Suppressor macrophage (primary cell): Measurements from ENCODE around the gene OMA1.
"Not testable (repeated sequence)": the region's sequence is repeated elsewhere in the genome, so short reads cannot be mapped to it uniquely, and the experiment has no call there.

Experiments
- DNase-seq, 4 experiments: peaks; one replicate each; pipeline ENCODE4 v3.0.0-alpha.2; 2020 to 2022

OMA1 gene

DNA sequence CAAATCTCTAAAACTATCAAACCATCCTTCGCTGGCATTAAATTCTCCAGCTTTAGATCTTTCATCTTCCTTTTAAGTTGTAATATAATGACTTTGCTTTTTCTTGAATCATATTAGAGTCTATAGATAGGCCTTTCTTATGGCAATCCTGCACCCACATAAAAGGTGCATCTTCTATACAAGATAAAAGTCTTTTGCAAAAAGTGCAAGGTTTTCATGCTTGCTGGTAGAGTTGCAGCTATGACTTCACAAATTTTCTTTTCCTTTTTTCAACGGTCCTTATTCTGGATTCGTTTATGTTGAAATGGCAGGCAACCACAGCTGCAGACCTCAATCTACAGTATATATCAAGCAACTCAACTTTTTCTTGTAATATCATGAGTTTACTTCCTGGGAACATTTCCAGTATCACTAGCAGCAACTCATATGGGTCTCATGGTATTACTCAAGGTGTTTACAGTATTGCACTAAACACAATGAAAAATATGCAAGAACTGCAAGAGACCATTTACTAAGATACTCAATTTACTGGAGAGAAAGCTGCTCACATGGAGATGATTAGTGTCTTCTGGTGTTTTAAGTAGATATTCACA is 22.1 kb downstream of the OMA1 start:
- DNase-seq, result peak in 1 of 4 experiments; percentile 14

DNA sequence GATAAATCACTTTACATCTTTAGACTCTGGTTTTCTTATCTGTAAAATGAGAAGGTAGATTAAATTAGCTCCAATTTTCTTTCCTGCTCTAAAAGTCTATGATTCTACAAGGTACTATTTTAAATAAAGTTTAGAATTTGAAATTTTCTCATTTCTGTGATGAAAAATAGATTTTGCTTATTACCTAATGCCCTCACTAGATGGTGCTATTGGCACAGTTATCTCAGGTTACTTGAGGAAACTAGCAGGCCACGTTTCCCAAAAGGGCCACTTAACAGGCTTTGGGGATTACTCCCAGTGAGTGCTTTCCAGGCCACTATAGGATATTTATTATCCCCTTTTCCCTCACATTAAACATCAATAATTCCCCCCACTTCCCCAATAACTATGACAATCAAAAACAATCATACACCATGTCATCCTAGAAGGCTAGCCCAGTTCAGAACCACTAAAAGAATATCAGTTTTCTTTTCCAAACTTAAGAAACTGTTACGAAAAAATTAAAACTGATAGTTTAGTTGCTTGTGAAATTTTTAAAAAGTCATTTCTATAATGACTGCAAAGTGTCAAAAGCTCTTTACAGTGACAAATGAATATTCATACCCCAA is 30.6 kb downstream of the OMA1 start:
- DNase-seq, result peak; percentile 65 to 88 (median 77)

DNA sequence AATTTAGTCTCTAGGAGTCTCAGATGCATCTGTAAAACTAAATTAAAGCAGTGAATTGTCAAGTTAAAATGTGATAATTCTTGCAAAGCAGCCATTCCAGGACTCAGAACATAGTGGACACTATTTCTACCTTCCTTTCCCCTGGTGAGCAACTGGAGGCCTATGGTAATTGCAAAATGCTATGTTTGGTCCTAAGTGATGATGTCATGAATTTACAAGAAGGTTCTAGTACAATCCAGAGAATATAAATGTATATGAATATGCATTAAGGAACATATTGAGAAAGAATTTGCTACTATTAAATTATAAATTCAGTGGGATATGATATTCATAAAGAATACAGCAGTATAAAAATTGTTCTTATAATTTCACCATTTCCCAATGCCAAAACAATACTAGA is 32.6 kb downstream of the OMA1 start:
- DNase-seq, result no peak

DNA sequence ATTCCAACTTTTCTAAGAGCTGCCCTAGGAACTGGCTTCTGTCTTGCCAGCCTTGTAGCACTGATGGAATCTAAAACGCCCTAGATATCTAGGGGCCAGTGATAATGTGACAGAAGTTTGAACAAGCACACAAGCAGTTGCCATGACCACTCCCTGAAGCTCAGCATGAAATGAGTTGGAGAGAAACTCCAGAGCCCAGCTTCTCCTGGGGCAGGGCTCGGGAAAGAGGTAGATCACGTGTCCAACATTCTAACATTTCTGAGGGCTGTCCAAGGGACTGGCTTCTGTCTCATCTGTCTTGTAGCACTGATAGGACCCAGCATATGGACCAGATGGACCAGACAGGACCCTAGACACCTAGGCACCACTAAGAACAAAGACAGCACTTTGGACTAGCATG is 37.9 kb downstream of the OMA1 start:
- DNase-seq, result no peak

DNA sequence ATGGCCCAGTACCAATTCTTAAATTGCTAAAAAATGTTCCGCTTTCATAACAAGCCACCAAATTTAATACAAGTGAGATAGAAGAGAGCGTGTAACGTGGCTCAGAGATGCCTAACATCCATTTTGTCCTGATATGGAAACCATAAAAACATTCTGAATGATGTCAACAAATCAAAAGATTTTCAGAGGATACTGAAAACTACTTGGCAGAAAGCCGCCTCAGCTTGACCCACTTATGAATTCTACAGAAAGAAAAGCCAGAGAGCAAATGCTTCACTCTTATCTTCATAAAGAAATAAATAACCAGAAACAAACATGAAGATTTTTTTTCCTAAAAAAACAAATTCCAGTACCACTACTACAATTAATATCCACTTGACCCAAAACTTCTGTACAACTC is 41.2 kb downstream of the OMA1 start:
- no peak for DNase-seq

DNA sequence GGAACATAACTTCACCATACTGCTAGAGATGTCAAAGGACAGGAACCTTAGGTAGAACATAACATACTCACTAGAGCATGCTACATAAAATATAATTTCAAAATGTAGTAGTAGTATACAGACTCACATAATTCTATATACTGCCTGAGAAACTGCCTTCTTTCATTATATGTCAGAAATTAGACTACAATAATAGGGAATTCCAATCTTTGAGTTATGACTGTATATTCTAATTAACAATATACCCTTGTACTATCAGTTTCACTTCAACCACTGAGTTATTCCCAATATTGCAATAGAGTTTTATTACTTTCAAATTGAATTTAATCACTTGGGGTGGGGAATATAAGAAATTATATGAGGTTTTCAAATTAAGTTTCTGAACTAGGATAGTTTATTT is 44.0 kb downstream of the OMA1 start:
- no peak for DNase-seq

DNA sequence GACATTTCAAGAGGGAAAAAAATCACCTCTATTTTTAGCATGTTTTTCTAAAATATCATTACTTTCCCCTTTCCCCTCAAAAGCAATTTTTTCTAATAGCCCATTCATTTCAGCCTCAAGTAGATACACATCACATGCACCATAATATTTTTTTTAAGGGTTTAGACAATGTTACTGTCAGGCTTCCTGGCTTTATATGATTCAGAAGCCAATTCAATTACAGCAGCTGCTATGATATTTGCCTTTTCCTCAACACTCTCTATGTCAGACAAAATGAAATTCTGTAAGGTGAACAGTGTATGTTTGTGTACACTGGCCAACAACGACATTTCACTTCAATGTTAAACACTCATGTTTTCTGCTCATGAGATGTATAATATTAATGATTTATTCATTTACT is 46.5 kb downstream of the OMA1 start:
- DNase-seq, result no peak

DNA sequence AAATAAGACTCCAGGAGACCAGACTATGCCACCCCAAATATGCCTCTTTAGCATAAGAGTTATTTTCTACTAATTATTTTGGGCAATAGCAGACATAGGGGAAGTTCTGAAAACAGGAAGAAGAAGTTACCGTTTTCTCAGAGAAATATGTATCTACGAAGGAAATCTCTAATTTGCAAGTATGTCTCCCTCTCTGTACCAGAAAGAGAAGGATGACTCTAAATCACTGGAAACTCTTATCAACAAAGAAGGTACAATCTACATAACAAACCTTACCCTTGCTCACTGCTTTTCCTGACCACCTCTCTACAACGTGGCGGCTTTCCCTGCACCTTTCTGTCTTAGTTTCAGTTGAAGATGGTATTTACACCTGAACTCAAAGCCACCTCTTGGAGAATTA is 49.0 kb downstream of the OMA1 start:
- DNase-seq, result peak in 2 of 4 experiments; percentile 48 to 49

DNA sequence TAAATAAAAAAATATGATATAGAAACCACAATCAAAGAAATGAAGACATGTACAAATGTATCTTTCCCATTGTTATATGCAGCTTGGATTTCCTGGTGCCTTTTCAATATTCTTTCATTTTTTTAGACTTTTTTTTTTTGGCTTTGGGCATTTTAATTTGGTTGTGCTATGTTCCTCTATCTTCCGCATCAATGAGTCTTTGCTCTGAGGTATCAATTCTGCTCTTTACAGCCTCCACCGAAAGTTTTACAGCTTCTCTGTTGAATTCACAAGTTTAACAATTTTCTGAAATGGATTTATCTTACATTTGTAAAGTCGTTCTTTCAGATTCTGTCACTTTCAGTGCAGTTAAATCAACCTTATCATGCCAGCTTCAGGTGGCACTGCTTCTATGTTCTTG is 50.5 kb downstream of the OMA1 start:
- no peak for DNase-seq

DNA sequence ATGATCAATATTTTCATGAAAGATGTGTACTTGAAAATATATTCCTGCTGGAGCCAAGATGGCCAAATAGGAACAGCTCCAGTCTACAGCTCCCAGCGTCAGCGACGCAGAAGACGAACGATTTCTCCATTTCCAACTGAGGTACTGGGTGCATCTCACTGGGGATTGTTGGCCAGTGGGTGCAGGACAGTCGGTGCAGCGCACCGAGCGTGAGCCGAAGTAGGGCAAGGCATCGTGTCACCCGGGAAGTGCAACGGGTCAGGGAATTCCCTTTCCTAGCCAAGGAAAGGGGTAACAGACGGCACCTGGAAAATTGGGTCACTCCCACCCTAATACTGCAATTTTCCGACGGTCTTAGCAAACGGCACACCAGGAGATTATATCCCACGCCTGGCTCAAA is 57.6 kb downstream of the OMA1 start:
- DNase-seq, result not testable (repeated sequence)

DNA sequence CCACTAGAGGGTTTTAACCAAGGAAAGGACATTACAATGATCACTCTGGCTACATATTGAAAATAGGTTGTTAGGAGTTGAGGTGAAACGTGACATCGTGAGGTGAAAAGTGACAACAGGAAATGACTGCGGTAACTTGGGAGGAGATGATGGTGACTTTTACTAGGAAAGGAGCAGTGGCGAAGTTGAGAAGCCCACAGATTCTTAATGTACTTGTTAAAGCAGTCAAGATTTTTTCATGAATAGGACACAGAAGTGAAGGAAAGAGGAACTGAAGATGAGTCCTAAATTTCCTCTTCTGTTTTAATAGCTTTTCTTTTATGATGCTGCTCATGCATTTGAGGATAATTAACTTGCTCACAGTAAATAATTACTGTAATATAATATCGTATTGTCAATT is 59.5 kb downstream of the OMA1 start:
- DNase-seq, result peak in 1 of 4 experiments; percentile 15

DNA sequence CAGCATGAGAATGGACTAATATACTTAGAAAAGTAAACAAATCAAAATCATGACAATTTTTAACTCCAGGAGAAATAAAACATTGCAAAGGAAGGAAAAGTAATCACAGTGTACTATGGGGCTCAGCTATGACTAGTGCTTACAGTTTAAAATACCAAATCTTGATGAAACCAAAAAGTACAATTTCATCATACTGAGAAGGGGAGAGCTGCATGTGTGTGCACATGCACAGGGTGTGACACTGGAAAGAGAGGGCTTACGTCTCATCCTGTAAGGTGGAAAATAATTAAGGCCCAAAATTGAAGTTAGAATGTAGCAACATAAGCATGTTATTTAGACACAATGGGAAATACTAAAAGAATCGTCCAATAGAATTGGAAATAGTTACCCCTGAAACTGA is 64.6 kb downstream of the OMA1 start:
- no peak for DNase-seq

DNA sequence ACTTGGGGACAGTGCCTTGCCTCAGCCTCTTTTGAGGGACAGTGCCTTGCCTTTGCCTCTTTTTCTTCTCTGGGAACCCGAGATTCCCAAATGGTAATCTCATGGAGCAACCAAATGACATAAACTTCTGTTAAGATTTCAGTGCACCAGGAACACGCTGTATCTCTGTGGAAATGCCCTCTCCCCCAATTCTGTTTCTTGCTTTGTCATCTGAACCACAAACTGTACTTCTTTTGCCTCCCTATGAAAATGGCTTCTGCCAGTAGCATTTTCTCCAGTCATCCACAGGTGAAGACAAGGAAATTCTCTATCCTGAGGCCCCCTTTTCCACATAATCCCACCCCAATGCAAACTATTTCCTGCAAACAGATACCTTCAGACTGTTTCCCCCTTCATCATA is 66.3 kb downstream of the OMA1 start:
- no peak for DNase-seq

DNA sequence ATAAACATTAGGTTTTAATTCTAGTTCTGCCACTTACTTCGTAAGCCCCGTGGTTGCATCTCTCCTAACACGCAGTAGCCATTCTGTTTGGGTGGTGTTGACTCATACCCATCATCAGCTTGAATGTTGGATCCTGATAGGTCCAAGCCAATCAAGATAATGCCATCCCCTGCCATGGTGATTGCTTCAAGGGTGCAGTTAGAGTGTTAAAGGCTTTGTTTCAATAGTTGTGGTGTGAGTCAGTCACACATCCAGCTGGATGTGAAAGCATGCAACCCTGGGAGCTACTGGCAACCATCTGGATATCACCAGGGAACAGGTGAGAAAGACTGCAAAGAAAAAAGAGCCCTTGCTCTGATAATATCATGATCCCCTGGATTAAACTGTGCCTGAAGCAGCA is 69.1 kb downstream of the OMA1 start:
- DNase-seq, result no peak

DNA sequence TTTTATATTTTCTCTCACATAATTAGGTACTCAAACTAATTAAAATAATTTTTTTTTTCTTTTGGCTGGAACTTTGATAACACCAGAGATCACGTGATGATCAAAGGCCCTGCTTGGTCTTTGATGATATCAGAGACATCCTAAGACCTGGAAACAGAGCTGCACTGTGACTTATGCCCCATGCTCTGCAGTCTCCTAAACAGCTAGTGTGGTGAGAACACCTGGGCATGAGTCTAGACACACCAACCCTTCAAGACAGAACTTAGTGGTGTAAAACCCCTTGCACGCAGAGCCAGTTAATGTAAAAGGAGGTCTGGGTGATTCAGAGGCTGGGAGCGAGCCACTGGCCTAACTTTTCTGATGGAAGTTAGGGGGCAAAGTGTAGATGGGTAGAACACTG is 70.3 kb downstream of the OMA1 start:
- no peak for DNase-seq

DNA sequence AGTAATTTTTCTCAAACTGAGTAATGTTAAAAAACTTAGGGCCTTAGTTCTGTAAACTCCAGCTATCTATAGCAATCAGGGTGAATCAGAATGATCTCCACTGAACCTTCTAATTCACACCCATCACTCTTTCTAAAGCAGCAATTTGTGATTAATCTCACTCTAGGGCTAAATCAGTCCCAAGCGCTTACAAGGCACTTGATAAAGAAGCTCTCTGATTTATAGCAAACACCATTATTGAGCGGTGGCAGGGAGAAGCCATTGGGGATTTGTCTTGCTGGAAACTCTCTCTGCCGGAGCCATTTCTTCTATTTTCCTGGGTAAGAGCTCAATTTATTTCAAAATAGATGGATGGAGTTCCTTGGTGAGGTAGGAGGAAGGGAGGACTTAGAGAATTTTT is 77.0 kb downstream of the OMA1 start:
- no peak for DNase-seq

DNA sequence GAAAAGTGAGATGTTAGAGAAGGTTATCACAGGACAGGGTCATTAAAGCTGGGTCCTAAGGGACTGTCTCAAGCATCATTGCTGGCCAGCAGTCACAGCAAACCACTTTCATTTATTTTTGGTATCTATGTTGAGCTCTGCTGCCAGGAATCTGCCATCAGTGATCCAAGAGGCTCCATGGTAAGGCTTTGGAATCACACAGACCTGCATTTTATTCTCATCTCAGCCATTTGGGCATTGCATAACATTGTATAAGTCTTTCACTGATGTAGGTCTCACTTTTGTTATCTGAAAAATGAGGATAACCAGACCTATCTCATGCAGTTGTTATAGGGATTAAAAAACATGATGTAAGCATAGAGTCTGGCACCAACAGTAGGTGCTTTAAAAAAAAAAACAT is 77.5 kb downstream of the OMA1 start:
- no peak for DNase-seq

DNA sequence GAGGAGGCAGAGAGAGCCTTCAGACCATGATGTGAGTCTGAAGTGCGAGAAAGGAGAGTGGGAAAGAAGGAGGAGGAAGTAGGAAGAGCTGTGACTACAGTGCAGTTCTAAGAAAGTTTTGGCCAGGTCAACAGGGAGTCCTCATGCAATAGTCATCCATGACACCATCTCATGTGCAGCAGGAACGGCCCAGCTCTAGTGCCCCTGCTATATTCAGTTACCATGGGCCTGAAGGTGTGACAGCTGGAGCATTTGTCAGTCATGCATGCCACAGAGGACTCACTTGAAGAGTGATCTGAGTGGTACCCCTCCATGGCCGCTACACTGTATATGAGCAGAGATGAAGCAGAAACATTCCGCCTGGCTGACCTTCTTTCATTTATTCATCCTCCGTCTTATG is 77.9 kb downstream of the OMA1 start:
- no peak for DNase-seq

DNA sequence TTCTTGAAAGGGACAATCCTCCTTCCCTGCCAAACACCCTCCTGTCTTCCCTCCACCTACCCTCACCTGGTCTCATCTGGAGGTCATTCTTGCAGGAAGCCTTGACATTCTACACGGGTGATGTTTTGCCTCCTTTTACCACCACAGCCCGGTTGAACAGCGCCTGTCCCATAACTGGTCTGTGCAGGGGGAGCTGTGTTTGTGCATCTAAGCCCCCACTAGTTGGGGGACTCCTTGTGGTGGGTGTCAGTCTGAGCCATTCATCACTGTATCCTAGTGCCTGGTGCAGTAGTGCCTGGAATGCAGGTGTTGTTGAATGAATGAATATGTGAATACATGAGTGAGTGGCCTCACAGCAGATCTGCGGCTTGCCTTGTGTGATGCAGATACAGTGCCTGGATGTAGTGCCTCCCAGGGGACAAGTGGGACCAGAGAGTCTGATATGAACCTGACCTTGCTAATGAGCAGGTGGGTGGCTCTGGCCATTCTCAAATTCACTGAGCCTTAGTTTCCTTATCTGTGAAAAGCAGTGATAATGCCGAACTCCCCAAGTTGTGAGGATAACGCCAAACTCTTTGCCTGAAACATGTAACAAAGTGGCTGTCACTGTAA is 79.8 kb downstream of the OMA1 start:
- no peak for DNase-seq

DNA sequence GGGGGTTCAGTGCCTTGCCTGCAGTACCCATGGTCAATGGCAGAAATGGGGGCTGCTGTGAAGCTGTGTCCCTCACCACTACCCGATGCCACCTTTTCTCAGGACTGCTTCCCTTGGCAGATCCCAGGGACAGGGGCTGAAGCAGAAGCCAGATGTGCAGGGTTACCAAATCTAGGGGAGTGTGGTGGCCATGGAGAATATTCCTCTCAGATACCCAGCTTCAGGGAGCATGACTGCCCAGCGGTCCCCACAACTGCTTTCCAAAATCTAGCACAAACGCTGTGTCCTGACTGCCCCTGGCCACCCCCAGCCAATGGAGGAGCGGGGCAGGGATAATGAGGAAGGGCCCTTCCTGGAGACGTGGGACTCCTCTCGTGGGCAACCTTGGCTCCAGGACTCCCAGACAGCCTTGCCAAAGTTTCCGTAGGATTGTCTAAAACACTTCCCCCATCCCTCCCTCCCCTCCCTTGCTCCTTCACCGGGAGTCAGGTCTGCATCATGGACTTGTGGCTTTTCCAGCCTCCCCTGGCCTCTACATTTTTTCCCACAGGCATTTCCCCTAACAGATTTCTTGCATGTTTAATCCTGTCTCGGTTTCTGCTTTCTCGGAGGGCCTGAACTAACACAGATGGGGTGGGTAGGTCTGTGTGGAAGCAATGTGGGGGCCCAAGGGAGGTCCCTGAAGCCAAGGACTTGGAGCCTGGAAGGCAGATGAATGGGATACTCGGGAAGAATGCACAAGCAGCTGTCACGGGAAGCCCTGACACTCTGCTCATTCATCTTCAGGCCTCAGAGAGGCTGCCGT is 80.5 kb downstream of the OMA1 start:
- no peak for DNase-seq

DNA sequence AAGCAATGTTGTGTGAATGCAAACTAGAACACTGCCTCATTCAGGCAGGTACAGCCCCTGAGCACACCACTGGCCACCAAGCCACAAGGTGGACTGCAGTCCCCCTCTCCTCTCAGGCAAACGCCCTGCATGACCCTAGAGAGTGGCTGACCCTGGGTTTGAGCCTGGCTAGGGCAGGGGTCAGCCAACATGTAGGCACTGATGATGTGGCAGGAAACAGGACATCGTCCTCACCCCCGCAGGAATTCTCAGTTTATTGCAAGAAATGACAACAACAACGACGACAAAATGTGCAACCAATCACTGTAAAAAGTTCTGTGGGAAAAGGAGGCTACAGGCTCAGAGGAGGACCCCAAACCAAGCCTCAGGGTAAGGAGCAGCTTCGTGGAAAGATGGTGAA is 81.3 kb downstream of the OMA1 start:
- DNase-seq, result no peak

DNA sequence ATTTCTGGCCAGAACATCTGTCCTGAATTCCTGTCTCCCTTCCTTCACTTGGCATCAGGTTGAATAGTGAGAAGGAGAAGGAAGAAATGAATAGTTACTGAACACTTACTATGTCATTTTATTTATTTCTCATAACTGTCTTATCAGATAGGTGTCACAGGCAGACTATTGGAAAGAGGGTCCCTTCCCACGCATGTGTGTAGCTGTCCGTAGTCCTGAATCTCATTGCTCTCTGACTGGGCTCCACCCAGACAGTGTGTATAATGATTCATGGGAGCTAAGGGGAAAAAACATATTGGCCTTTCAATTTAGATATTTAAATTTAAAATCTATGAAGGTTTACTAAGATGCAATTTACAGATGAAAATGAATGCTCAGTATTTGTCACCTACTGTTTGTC is 86.1 kb downstream of the OMA1 start:
- no peak for DNase-seq

DNA sequence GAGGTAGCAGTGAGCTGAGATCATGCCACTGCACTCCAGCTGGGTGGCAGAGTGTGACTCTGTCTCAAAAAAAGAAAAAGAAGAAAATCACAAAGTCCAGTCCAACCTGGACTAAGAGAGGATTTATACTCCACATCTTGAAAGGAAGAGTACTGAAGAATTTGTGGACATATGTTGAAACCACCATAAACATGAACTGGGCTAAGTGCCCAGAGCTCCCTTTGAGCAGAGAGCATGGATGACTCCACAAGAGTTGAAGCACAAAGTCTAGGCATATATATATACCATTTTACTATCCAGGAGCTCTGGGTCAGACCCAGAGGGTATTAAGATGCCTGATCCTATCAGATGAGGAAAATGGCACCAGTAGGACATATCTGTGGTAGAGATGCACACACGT is 86.6 kb downstream of the OMA1 start:
- no peak for DNase-seq
